RWPE1 (cell line): Measurements from ENCODE around the gene SEPTIN2.

Experiments
- CTCF ChIA-PET: fragments of 350-600 bp; sonication (Branson Sonifier 250); formaldehyde crosslinking; extraction: SDS; loops from one replicate; lab custom pipeline; 2021; lab: Yijun Ruan, JAX
- POLR2A ChIA-PET: fragments of 400-600 bp; formaldehyde crosslinking; extraction: SDS; loops from one replicate; lab custom pipeline; 2020; ENCODE audit warnings: antibody characterized with exemption; ENCODE audit not compliant: low non-redundant PET; lab: Yijun Ruan, JAX
- DNase-seq: peaks from one replicate; pipeline ENCODE4 v3.0.0; 2012; ENCODE audit warnings: low spot score
- H3K27ac ChIP-seq: fragments of 450-650 bp; 2 replicates; pipeline ENCODE4 v1.5.1; 2017
- TF ChIP-seq, protein P1 (sequence below): fragments of 450-650 bp; conservative IDR thresholded peaks from 2 replicates; pipeline ENCODE4 v1.5.1; 2017; ENCODE audit warnings: low read depth, mild to moderate bottlenecking

SEPTIN2 gene

GRCh38 chr2:241344925-241345651 is 29.4 kb downstream of the SEPTIN2 start:
- TF ChIP-seq, protein P1, sequence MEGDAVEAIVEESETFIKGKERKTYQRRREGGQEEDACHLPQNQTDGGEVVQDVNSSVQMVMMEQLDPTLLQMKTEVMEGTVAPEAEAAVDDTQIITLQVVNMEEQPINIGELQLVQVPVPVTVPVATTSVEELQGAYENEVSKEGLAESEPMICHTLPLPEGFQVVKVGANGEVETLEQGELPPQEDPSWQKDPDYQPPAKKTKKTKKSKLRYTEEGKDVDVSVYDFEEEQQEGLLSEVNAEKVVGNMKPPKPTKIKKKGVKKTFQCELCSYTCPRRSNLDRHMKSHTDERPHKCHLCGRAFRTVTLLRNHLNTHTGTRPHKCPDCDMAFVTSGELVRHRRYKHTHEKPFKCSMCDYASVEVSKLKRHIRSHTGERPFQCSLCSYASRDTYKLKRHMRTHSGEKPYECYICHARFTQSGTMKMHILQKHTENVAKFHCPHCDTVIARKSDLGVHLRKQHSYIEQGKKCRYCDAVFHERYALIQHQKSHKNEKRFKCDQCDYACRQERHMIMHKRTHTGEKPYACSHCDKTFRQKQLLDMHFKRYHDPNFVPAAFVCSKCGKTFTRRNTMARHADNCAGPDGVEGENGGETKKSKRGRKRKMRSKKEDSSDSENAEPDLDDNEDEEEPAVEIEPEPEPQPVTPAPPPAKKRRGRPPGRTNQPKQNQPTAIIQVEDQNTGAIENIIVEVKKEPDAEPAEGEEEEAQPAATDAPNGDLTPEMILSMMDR = no peak
- H3K27ac ChIP-seq = peak overlapping the region; percentile 14
- ChIA-PET POLR2A (no interaction called here), CTCF (no interaction called here)
- DNase-seq = no peak

- H3K27ac ChIP-seq = no peak overlapping the region
- POLR2A ChIA-PET = no interaction called here
- TF ChIP-seq, protein P1 = no peak
- DNase-seq = no peak
- CTCF ChIA-PET = interaction anchor here (0.7 to 1.3 kb wide), 2 partner anchors 34 to 83 kb away, joined by 3 to 5 read pairs; partner anchors contain the start of genes HDLBP and SEPTIN2
Measured at GRCh38 chr2:241349941-241350340, 34.2 kb downstream of the SEPTIN2 start.

DNA sequence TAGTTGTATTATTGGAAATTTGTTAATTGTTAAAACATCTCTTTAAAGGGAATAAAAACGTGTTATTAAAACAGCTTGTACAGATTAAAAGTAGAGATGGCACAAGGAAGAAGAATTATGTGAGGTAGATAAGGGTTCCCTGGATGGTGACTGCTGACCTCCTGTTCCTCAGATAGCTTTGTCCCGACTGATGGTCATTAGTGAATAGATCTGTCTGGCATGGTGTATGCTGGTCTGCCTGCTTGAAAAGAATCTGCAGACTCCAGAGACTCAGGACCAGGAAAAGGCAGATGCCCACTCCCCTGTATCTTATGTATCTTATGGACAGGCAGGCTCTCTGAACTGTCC is 34.8 kb downstream of the SEPTIN2 start:
- no peak overlapping the region for H3K27ac ChIP-seq
- no peak for DNase-seq
- ChIA-PET CTCF (interaction anchor here (1.3 kb wide), 1 partner anchor 83 kb away, joined by 3 read pairs; no protein-coding TSS in a partner anchor), POLR2A (no interaction called here)
- TF ChIP-seq, protein P1 = no peak

DNA sequence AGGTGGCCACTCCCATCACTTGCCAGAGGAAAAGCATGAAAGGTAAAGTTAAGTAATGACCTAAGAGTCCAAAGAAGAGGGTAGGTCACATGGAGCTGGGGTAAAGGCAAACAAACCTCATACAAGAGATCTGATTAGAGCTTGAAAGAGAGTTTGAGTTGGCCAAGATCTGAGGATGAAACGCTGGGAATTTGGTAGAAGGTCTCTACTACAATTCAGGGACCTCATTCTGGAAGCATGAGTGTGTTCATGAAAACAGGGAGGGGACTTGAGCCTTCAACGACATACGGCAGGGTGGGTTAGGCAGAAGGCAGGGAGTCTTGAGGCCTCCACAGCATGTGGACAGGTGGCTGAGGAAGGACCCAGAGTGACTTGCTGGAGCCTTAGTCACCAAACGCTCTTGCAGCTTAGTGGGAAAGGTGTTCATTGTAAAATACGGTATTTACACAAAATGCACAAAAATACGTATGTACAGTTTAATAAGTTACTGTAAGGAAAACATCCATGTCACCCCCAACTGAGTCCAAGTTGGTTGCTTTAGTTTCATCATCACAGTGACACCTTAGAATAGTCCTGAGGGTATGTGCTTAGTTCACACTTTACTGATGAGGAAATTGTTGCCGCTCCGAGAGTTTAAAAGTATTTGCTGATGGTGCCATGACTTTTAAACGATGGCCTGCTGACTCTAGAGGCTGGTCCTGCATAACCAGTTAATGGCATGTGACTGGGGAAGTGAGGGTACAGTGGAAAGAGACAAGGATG is 35.3 kb downstream of the SEPTIN2 start:
- TF ChIP-seq, protein P1 = no peak
- POLR2A ChIA-PET = no interaction called here

DNA sequence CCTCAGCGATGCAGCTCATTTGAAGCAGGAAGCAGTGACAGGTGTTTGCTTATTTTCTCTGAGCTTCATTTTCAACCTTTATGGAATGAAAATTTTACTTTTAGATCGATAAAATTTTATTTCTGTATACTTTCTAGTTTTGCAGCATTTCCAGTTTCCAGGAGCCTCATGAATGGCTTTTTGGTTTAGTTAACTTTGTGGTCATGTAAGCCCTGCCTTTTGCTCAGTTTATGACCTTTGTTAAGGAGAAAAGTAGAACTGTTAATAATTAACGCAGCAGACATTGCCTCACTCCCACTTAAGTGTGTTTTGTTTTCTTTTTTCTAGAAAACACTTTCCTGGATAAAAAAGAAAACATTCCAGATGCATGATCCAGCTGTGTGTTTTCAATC is 35.9 kb downstream of the SEPTIN2 start:
- TF ChIP-seq, protein P1 = no peak

More for the DNA sequence above, 35.3 kb downstream of the SEPTIN2 start:
- DNase-seq = no peak
- no peak overlapping the region for H3K27ac ChIP-seq
- CTCF ChIA-PET = interaction anchor here (1.3 kb wide), 1 partner anchor 84 kb away, joined by 3 read pairs; no protein-coding TSS in a partner anchor

GRCh38 chr2:241352227-241352626 is 36.5 kb downstream of the SEPTIN2 start:
- DNase-seq = no peak
- H3K27ac ChIP-seq = no peak overlapping the region
- POLR2A ChIA-PET = no interaction called here
- CTCF ChIA-PET = no interaction called here
- TF ChIP-seq, protein P1 = no peak

More for the DNA sequence above, 35.9 kb downstream of the SEPTIN2 start:
- POLR2A ChIA-PET = no interaction called here
- CTCF ChIA-PET = no interaction called here
- no peak overlapping the region for H3K27ac ChIP-seq
- DNase-seq = no peak
